RWPE2 (cell line): ENCODE data around the gene ARHGDIB.

ENCODE experiments used
- ATAC-seq: fragments of 200-7000 bp; cut with Tn5 transposase; 3 replicates; pipeline ENCODE4 v1.9.1; 2021; ENCODE audit warnings: low read depth
- DNase-seq: peaks from one replicate; pipeline ENCODE4 v3.0.0-alpha.2; 2020; ENCODE audit warnings: low spot score
- H3K27ac ChIP-seq: fragments of 450-650 bp; 2 replicates; pipeline ENCODE4 v1.5.1; 2017; ENCODE audit warnings: mild to moderate bottlenecking; ENCODE audit not compliant: poor library complexity, severe bottlenecking
- H3K27me3 ChIP-seq: fragments of 250-450 bp; sonication (Bioruptor Pico); 2 replicates; pipeline ENCODE4 v1.5.1; 2021; ENCODE audit warnings: mild to moderate bottlenecking, moderate library complexity; ENCODE audit not compliant: insufficient read depth, poor library complexity, severe bottlenecking
- H3K36me3 ChIP-seq: fragments of 250-450 bp; sonication (Bioruptor Pico); 2 replicates; pipeline ENCODE4 v1.5.1; 2020; ENCODE audit warnings: low read depth, mild to moderate bottlenecking, moderate library complexity
- H3K4me1 ChIP-seq: fragments of 250-450 bp; sonication (Bioruptor Pico); 2 replicates; pipeline ENCODE4 v1.5.1; 2021; ENCODE audit warnings: mild to moderate bottlenecking, moderate library complexity; ENCODE audit not compliant: insufficient read depth, poor library complexity, severe bottlenecking
- H3K4me3 ChIP-seq: fragments of 250-450 bp; sonication (Bioruptor Pico); 2 replicates; pipeline ENCODE4 v1.5.1; 2021; ENCODE audit warnings: mild to moderate bottlenecking, moderate library complexity; ENCODE audit not compliant: severe bottlenecking
- H3K9me3 ChIP-seq: fragments of 250-450 bp; sonication (Bioruptor Pico); 2 replicates; pipeline ENCODE4 v1.5.1; 2021; ENCODE audit warnings: mild to moderate bottlenecking, moderate library complexity; ENCODE audit not compliant: severe bottlenecking
- CTCF ChIP-seq: fragments of 450-650 bp; IDR thresholded peaks from one replicate; pipeline ENCODE4 v1.5.1; 2017; ENCODE audit warnings: mild to moderate bottlenecking, moderate library complexity; ENCODE audit not compliant: poor library complexity, severe bottlenecking

Gene ARHGDIB

GRCh38 chr12:14981049-14981448, 19.6 kb upstream of the ARHGDIB start:
- DNase-seq (no peak), ATAC-seq (no peak)
- Histone ChIP-seq H3K4me3 (no peak overlapping the region), H3K27ac (no peak overlapping the region), H3K4me1 (no peaks in the 10 kb centered on the region), H3K36me3 (no peaks in the 10 kb centered on the region), H3K9me3 (no peaks in the 10 kb centered on the region), H3K27me3 (no peaks in the 10 kb centered on the region)
- TF ChIP-seq CTCF, result no peak

- TF ChIP-seq CTCF, result no peak
- Histone ChIP-seq H3K27me3 (no peaks in the 10 kb centered on the region), H3K9me3 (no peaks in the 10 kb centered on the region), H3K4me3 (no peak overlapping the region), H3K36me3 (no peaks in the 10 kb centered on the region), H3K27ac (no peak overlapping the region), H3K4me1 (no peaks in the 10 kb centered on the region)
- DNase-seq, result no peak
- no peak for ATAC-seq
These were observed 18.1 kb upstream of the ARHGDIB start for GRCh38 chr12:14979468-14979867.

- Histone ChIP-seq H3K27ac (no peak overlapping the region), H3K27me3 (no peaks in the 10 kb centered on the region), H3K4me3 (no peak overlapping the region), H3K9me3 (no peaks in the 10 kb centered on the region), H3K36me3 (no peaks in the 10 kb centered on the region), H3K4me1 (no peaks in the 10 kb centered on the region)
- TF ChIP-seq CTCF, result no peak
- DNase-seq, result no peak
- ATAC-seq, result no peak
These were observed 15.3 kb upstream of the ARHGDIB start for GRCh38 chr12:14976658-14977057.

- no peak for DNase-seq
These were observed 14.1 kb upstream of the ARHGDIB start for GRCh38 chr12:14975457-14975856.

GRCh38 chr12:14974633-14975032, 13.2 kb upstream of the ARHGDIB start:
- Histone ChIP-seq H3K9me3 (no peaks in the 10 kb centered on the region), H3K27ac (no peak overlapping the region), H3K36me3 (no peaks in the 10 kb centered on the region), H3K27me3 (no peaks in the 10 kb centered on the region), H3K4me1 (no peaks in the 10 kb centered on the region), H3K4me3 (no peak overlapping the region)
- no peak for TF ChIP-seq CTCF
- ATAC-seq (no peak), DNase-seq (no peak)

More at GRCh38 chr12:14975457-14975856, 14.1 kb upstream of the ARHGDIB start:
- no peak for TF ChIP-seq CTCF
- Histone ChIP-seq H3K36me3 (no peaks in the 10 kb centered on the region), H3K4me1 (no peaks in the 10 kb centered on the region), H3K4me3 (no peak overlapping the region), H3K9me3 (no peaks in the 10 kb centered on the region), H3K27me3 (no peaks in the 10 kb centered on the region), H3K27ac (no peak overlapping the region)
- no peak for ATAC-seq
